KBM-7 (cell line): Measurements from ENCODE around the gene PLG.
"Not testable (repeated sequence)": the region's sequence is repeated elsewhere in the genome, so short reads cannot be mapped to it uniquely, and the experiment has no call there.

Source experiments
- DNase-seq: peaks from one replicate; pipeline ENCODE4 v3.0.0-alpha.2; 2015
- in situ Hi-C: fragments of 300-500 bp; cut with MboI; formaldehyde crosslinking; loops from 2 replicates; pipeline ENCODE4 v1.14.3; 2020; ENCODE audit warnings: low sequenced_read_pairs, low pct_unique_long_range_greater_than_20kb, mixed read lengths

Gene PLG

GRCh38 chr6:160765412-160765811 lies 63.4 kb downstream of the PLG start:
- DNase-seq: no peak
- in situ Hi-C loops: no loop called here

- in situ Hi-C loops: no loop called here
Measured at GRCh38 chr6:160766657-160766988, 64.6 kb downstream of the PLG start.

GRCh38 chr6:160766989-160767646 lies 65.1 kb downstream of the PLG start:
- in situ Hi-C loops: no loop called here
- peak; percentile 45 for DNase-seq

More at GRCh38 chr6:160766657-160766988, 64.6 kb downstream of the PLG start:
- no peak for DNase-seq

DNA sequence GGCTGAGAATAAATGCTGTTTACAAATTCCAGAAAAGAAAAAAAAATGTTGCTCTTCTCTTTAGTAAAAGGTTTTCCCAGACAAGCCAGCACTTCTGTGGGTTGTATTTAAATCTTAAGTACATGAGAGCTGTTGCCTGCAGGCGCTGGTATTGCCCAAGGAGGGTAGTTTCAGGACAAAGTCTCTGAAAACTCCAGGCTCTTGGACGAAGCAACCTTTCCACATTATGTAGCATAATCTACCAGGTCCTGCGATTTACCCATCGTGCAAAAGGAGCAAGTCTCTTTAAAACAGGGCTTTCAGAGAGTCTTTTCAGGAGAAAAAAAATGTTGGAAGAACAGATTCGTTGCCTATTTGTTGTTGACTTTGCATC lies 65.6 kb downstream of the PLG start:
- DNase-seq: no peak
- in situ Hi-C loops: no loop called here

DNA sequence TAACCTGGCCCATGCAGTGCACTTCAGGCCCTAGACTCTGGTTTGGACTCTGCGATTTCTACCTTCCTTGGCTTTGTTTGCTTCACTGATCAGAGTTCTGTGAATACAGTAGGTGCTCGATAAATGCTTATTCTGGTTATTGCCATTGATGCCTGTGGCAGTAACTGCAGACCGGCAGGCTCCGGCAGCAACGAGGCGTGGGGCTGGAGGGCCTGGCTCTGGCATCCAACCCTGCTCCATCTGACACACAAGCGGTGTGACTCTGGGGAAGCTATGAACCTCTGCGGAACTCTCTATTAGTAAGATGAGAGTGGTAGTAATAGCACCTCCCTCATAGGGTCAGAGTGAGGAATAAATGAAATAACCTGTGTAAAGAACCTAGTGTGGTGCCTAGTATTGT lies 66.1 kb downstream of the PLG start:
- DNase-seq: no peak
- in situ Hi-C loops: no loop called here

DNA sequence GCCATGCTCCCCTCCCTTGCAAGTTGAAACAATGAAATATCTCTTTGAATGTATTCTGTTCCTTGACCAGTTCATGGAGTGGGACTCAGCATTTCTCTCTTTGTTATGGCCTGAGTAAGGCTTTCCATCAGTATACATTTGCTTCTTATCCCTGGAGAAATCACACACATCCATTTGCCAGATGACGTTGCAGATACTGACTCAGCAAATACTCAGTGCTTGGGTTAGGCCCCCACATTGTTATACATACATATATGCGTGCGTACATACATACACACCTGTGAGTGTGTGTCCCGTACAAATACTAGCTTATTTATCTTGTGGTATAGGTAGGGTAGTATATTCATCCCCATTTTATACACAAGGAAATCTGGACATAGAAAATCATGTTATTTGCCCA lies 72.4 kb downstream of the PLG start:
- no peak for DNase-seq
- in situ Hi-C loops: no loop called here

DNA sequence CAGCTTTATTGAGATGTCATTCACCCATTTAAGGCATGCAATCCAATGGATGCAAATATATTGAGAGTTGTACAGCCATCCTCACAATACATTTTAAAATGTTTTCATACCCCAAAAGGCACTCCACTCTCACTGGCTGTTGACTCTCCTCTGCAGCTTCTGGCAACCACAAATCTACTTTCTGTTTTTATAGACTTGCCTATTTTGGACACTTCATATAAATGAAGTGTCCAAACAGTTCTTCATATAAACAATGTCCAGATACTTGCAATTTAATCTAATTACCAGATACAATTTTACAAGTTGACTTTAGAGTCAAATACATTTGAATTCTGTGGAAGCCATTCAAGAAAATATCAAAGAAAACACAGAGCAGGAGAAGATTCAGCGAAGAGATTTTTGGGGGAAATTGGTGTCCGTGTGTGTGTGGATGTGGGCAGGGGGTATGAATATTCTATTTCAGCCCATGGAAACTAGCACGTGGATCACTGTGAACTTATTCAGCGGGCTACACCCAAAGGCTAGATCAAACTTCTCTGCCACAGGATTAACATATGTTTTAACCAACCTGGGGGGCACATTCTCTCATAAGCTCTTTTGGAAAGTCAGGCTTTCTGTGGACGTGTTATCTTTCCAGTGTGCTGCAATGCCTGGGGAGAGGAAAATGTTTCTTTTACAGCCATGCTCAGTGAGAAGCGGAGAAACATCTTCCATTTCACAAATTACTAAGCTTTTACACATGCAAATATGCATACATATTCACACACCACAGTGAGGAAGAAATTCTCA lies 73.9 kb downstream of the PLG start:
- no peak for DNase-seq
- in situ Hi-C loops: no loop called here

DNA sequence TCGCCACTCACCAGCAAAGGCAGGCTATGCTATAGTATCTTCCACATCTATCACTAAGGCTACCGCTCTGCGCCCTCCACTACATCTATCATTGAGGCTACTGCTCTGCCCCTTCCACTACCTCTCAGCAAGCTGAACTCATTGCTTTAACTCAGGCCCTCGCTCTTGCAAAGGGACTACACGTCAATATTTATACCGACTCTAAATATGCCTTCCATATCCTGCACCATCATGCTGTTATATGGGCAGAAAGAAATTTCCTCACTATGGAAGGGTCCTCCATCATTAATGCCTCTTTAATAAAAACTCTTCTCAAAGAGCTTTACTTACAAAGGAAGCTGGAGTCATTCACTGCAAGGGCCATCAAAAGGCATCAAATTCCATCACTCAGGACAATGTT lies 77.1 kb downstream of the PLG start:
- DNase-seq, in situ Hi-C loops: not testable (repeated sequence)

GRCh38 chr6:160780656-160781055 lies 78.6 kb downstream of the PLG start:
- DNase-seq, in situ Hi-C loops: not testable (repeated sequence)

DNA sequence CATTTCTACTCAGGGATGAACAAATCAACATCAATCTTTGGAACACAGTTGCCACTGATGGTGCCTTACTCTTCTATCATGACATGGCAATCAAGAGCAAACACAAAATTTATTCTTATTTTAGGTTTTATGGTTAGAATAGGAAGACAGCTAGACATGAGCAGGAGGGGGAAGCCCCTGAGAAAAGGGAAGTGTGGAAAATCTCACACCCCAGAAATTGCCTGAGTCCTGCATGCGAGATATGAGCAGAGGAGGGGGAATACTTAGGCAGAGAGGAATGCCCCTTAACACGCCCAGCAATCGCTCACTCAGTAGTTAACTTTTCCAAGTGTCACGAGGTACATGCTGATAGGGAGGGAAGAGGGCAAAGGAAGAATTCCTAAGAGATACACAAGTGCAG lies 79.3 kb downstream of the PLG start:
- in situ Hi-C loops: no loop called here
- DNase-seq: no peak

DNA sequence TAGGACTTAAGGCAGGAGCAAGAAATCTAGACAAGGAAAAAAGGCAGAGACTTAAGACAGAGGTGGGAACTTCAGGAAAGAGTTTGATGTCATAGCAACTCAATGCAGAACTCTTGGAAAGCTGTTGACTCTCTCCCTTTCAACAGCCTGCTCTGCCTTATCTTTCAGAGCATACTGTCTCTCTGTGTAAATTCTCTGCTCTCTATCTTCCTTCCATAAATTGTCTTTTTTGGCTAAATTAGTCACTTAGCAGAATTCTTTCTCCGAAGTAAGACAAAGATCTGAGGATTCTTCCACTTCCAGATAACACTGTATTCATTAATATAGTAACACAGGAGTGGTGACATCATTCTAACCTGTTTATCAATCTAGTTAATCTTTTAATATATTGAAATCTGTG lies 80.2 kb downstream of the PLG start:
- in situ Hi-C loops: no loop called here
- no peak for DNase-seq

DNA sequence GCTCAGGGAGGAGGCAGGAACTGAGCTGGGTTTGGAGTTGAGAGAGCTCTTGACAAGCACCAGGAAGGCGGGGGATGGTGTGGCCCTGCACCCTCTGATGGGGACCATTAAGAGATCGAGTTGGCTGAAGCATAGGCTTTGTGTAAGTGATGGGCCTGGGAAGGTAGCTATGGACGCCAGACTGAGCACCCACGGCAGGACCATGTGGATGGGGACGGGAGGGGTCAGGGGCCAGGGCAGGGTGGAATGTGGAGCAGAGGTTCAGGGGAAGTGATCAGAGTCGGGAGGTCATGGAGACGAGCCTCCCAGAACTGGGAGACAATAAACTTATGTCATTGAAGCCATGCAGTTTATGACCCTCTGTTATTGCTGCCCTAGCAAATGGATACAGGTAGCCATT lies 81.7 kb downstream of the PLG start:
- in situ Hi-C loops: no loop called here
- no peak for DNase-seq

- DNase-seq, in situ Hi-C loops: not testable (repeated sequence)
Measured at GRCh38 chr6:160788126-160788525, 86.1 kb downstream of the PLG start.

DNA sequence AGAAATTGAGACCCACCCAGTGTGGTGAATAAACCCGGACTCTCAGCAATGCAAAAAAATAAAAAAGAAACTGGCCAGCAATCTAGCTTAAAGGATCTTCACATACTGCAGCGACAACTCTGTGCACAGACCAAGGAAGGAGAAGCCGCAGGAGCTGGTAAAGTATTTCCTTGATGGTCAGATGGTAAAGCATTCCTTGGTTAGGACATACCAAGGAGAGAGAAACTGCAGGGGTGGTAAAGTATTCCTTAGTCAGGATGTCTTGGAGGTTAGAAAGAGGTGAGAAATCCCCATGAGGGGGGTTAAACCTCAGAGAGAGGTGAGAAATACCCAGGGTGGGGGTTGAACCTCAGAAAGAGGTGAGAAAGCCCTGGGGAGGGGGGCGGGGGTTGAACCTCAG lies 86.8 kb downstream of the PLG start:
- no peak for DNase-seq
- in situ Hi-C loops: no loop called here

DNA sequence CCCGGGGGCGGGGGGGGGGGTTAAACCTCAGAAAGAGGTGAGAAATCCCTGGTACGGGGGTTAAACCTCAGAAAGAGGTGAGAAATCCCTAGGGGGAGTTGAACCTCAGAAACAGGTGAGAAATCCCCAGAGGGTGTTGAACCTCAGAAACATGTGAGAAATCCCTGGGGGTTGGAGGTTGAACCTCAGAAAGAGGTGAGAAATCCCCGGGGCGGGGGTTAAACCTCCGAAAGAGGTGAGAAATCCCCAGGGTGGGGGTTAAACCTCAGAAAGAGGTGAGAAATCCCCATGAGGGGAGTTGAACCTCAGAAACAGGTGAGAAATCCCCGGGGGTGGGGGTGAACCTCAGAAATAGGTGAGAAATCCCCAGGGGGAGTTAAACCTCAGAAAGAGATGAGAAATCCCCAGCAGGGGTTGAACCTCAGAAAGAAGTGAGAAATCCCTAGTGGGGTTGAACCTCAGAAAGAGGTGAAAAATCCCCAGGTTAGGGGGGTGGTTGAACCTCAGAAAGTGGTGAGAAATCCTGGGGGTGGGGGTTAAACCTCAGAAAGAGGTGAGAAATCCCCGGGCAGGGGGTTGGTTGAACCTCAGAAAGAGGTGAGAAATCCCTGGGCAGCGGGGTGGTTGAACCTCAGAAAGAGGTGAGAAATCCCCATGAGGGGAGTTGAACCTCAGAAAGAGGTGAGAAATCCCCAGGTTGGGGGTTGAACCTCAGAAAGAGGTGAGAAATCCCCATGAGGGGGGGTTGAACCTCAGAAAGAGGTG lies 87.4 kb downstream of the PLG start:
- in situ Hi-C loops: no loop called here
- no peak for DNase-seq

DNA sequence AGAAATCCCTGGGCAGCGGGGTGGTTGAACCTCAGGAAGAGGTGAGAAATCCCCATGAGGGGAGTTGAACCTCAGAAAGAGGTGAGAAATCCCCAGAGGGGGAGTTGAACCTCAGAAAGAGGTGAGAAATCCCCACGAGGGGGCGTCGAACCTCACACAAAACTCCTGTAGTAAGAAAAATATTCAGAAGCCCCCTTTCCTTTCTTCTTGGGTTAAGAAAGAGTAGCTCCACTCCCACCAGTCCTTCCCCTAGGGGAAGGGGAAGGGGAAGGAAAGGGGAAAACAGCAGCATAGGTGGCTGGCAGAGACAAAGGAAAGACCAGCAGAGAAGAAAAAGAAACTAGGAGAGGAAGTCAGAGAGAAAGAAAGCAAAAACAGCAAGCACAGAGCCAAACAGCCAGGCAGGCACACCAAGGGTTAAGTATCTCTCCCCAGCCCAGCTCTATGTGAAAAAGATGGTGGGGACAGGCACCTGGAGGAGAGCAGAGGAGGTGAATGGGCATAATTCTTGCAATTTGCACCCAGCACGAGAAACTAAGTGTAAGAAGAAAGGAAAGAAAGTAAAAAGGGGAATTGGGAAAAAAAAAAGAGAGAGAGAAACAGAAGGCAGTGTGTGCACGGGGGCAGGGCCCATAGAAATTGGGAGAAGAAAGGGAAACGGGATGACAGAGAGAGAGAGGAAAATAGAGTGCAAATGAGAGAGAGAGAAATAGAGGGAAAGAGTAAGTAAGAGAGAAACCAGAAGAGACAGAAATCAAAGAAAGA lies 88.2 kb downstream of the PLG start:
- DNase-seq: peak; percentile 8
- in situ Hi-C loops: no loop called here

DNA sequence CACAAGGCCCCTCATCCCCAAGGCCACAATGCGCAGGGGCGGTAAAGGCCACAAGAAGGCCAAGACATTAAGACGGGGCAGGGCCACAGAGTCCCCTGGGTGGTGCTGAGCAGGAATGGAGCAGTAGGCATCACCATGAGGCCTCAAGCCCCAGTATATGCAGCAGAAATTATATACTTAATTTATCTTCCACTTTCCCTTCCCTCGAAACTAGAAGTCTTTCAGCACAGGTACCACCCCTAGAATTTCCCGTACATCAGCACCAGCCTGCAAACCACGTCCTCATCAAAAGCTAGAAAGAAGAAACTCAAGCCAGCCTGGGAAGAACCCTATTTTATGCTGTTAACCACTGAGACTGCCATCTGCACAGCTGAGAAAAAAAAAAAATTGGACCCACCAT lies 89.4 kb downstream of the PLG start:
- in situ Hi-C loops: no loop called here
- DNase-seq: no peak

- no peak for DNase-seq
Measured at GRCh38 chr6:160791981-160792418, 90.0 kb downstream of the PLG start.

DNA sequence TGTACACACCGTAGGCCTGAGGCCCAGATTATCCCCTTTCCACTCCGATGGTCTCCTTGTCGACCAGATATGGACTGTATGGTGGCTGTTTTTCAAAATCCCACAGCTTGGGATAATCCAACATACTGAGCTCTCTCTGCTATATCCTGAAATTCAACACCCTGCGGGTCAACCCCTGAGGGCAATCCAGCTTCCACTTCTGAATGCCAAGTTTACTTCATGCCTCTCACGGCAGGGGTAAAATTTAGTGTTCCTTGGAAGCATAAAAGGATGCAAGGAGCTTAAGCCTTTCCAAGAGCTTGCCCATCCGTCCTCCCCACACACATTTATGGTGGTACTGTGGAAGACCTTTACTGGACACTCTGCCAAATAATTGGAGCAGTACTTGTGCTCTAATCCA lies 90.7 kb downstream of the PLG start:
- in situ Hi-C loops: no loop called here
- DNase-seq: no peak

More at GRCh38 chr6:160791981-160792418, 90.0 kb downstream of the PLG start:
- in situ Hi-C loops: no loop called here
